ENCODE data around the gene CDCA8. TPM values are rescaled to one million over a fixed set of nuclear protein-coding genes. Genes with fewer than 3 reads are reported as not detected.

The CDCA8 gene
- total and polyA plus RNA-seq, 2 experiments from 2014 or later: 31.6 to 37.9 TPM

GRCh38 chr1:37651803-37652202 is 40.5 kb upstream of the CDCA8 start (continued):
- TF ChIP-seq CTCF (conservative IDR thresholded peaks at IDR 0.05; ENCODE audit: low read depth in 2 of 2) (no peak), NANOG (IDR thresholded peaks at IDR 0.05; ENCODE audit: borderline replicate concordance) (no peak), ZNF114 (CRISPR knock-in tag; IDR thresholded peaks at IDR 0.05) (no peak), JUNB (IDR thresholded peaks at IDR 0.05; ENCODE audit: unreplicated experiment) (no peak)

- H3K4me3 ChIP-seq: no peak overlapping the region
- H3K9me3 Mint-ChIP-seq: no peaks in the 10 kb centered on the region
- H3K4me1 Mint-ChIP-seq: peaks cover 3% of the 10 kb centered on the region; the same call in 2 of the 3 replicates
- no peaks in the 10 kb centered on the region for H3F3A ChIP-seq (replicated peaks; ENCODE audit: low read depth)
- ATAC-seq (no peak), DNase-seq (ENCODE audit: low spot score) (no peak)
- H4K20me1 ChIP-seq (replicated peaks; ENCODE audit: insufficient read depth): no peaks in the 10 kb centered on the region
- no peak overlapping the region for H3K4me3 Mint-ChIP-seq
- no peaks in the 10 kb centered on the region for H3K9me2 ChIP-seq (ENCODE audit: insufficient read depth)
- no peaks in the 10 kb centered on the region for H3K36me3 ChIP-seq (ENCODE audit: insufficient read depth)
- H3K79me2 ChIP-seq (replicated peaks; ENCODE audit: insufficient read depth): no peaks in the 10 kb centered on the region
- H3K4me2 ChIP-seq: no peak overlapping the region
- no peak overlapping the region for H3K27ac Mint-ChIP-seq
- H3K27me3 Mint-ChIP-seq (ENCODE audit: insufficient read depth, low read depth, poor library complexity): peaks cover 9% of the 10 kb centered on the region
- no peak overlapping the region for H3K27ac ChIP-seq (ENCODE audit: low read depth)
- no peak overlapping the region for H2AFZ ChIP-seq
- no peaks in the 10 kb centered on the region for H3K4me1 ChIP-seq (ENCODE audit: insufficient read depth)
- H3K27me3 ChIP-seq (ENCODE audit: insufficient read depth): no peaks in the 10 kb centered on the region
- H3K36me3 Mint-ChIP-seq (ENCODE audit: low read depth): no peaks in the 10 kb centered on the region
- TF ChIP-seq CREB1 (CRISPR knock-in tag; IDR thresholded peaks at IDR 0.05; ENCODE audit: low read depth) (no peak), EZH2 (IDR thresholded peaks at IDR 0.05; ENCODE audit: low read depth, unreplicated experiment) (no peak), NANOG (IDR thresholded peaks at IDR 0.05; ENCODE audit: borderline replicate concordance) (no peak), EZH2phosphoT487 (IDR thresholded peaks at IDR 0.05; ENCODE audit: unreplicated experiment) (no peak), STAT1 (IDR thresholded peaks at IDR 0.05; ENCODE audit: unreplicated experiment) (no peak), ZNF462 (CRISPR knock-in tag; IDR thresholded peaks at IDR 0.05) (no peak), ZNF114 (CRISPR knock-in tag; IDR thresholded peaks at IDR 0.05) (no peak), ZNF331 (CRISPR knock-in tag; IDR thresholded peaks at IDR 0.05; ENCODE audit: low read depth) (no peak), CTCF (conservative IDR thresholded peaks at IDR 0.05; ENCODE audit: low read depth in 2 of 2) (no peak), REST (IDR thresholded peaks at IDR 0.05; ENCODE audit: unreplicated experiment) (no peak), JUNB (IDR thresholded peaks at IDR 0.05; ENCODE audit: unreplicated experiment) (no peak), POLR2AphosphoS5 (IDR thresholded peaks at IDR 0.05; ENCODE audit: low read depth) (no peak)
These were observed 39.3 kb upstream of the CDCA8 start for GRCh38 chr1:37652976-37653375.
